Heart left ventricle (tissue), 13 donors: ENCODE data around the gene RET.

Experiments used
- CTCF ChIP-seq, 12 donors: fragments of 200-600 bp; sonication (generic) in 4 of 12; IDR thresholded peaks; one replicate each; pipeline versions ENCODE4 v1.5.0 to v1.8.0; 2018 to 2022; ENCODE audit warnings: antibody characterized with exemption in 12 of 12, mild to moderate bottlenecking in 5 of 12
- POLR2A ChIP-seq, 2 donors: fragments of 450-650 bp; IDR thresholded peaks; one replicate each; pipeline ENCODE4 v1.6.1; 2017; ENCODE audit warnings: antibody characterized with exemption in 2 of 2, mild to moderate bottlenecking in 2 of 2, moderate library complexity in 2 of 2
- donor health status: ischemic (EF 13 %, LVEDD 7.1; RV severe dilation, severe dysfunction).
- donor health status: DM: no; HTN: yes; CAD: no.
- donor health status: DM: no; HTN: no; CAD: no.
- donor health status: ischemic (EF 25% LVEDD 6.9; RV normal size, moderate dysfunction).
- donor health status: ischemic (EF 25% LVEDD 5.7; RV mildly dilated, moderate dysfunction).
- donor health status: ischemic (EF 35%, LVEDD 5.7; RV mildly dilated, moderate dysfunction).
- donor health status: nonischemic (EF 11% LVEDD 7.7; RV severe dilation, severe dysfunction).
- donor health status: DM: yes; HTN: yes; CAD: no.
- donor health status: PGD.
- donor health status: ischemic (EF 29% LVEDD 5.4; RV normal size, mild dysfunction).
- donor health status: nonischemic (EF 23%, LVEDD 6.1; RV moderate dilation, normal function).

DNA sequence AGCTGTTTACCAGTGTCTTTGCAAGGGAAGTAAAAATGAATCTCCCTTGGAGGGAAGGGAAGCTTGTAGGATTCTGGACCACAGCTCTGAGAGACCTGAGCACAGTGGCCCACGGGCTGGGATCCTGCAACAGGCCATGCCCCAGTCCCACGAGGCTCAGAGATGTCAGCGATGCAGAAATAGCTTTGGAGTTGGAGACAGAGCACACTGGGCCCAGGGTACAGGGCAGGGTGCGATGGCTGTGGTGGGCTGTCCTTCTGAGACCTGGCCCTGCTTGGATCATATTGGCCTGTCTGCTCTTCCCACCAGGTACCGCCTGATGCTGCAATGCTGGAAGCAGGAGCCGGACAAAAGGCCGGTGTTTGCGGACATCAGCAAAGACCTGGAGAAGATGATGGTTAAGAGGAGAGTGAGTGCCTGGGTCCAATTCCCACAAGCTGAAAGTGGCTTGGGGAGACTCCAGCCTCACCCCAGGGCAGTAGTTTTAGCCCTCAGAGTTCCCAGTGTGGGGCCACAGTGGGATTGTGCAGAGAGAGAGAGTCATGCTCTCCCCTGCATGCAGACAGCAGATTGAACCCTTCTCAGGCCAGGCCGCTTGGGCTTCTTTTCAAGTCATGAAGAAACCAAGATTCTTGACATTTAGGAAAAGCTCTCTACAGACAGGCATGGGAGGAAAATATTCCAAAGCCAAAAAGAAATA lies 47.9 kb downstream of the RET start:
- TF ChIP-seq CTCF (IDR thresholded peaks at IDR 0.05): no peak
- TF ChIP-seq POLR2A (IDR thresholded peaks at IDR 0.05): no peak
